Nephron progenitor cell (in vitro differentiated cells): ENCODE results near the gene ANKRD31.

Source experiments
- DNase-seq: peaks from one replicate; pipeline ENCODE4 v3.0.0; 2021
- H3K27ac Mint-ChIP-seq: 2 replicates; pipeline ENCODE4 v1.8.0; 2021; ENCODE audit warnings: mild to moderate bottlenecking, moderate library complexity, mixed read lengths
- H3K27me3 Mint-ChIP-seq: 2 replicates; pipeline ENCODE4 v1.8.0; 2021; ENCODE audit warnings: mild to moderate bottlenecking, low read depth, mixed read lengths; ENCODE audit not compliant: poor library complexity
- H3K36me3 Mint-ChIP-seq: 2 replicates; pipeline ENCODE4 v1.8.0; 2021; ENCODE audit warnings: low read depth, mixed read lengths
- H3K4me1 Mint-ChIP-seq: 2 replicates; pipeline ENCODE4 v1.8.0; 2021; ENCODE audit warnings: mixed read lengths
- H3K4me3 Mint-ChIP-seq: 2 replicates; pipeline ENCODE4 v1.8.0; 2021; ENCODE audit warnings: mild to moderate bottlenecking, moderate library complexity, mixed read lengths
- H3K9me3 Mint-ChIP-seq: 2 replicates; pipeline ENCODE4 v1.8.0; 2021; ENCODE audit warnings: mild to moderate bottlenecking, moderate library complexity, mixed read lengths
- CTCF ChIP-seq: fragments of 200-600 bp; sonication (generic); IDR thresholded peaks from 2 replicates; pipeline ENCODE4 v1.5.0; 2021; ENCODE audit warnings: antibody characterized with exemption

ANKRD31 gene, protein sequence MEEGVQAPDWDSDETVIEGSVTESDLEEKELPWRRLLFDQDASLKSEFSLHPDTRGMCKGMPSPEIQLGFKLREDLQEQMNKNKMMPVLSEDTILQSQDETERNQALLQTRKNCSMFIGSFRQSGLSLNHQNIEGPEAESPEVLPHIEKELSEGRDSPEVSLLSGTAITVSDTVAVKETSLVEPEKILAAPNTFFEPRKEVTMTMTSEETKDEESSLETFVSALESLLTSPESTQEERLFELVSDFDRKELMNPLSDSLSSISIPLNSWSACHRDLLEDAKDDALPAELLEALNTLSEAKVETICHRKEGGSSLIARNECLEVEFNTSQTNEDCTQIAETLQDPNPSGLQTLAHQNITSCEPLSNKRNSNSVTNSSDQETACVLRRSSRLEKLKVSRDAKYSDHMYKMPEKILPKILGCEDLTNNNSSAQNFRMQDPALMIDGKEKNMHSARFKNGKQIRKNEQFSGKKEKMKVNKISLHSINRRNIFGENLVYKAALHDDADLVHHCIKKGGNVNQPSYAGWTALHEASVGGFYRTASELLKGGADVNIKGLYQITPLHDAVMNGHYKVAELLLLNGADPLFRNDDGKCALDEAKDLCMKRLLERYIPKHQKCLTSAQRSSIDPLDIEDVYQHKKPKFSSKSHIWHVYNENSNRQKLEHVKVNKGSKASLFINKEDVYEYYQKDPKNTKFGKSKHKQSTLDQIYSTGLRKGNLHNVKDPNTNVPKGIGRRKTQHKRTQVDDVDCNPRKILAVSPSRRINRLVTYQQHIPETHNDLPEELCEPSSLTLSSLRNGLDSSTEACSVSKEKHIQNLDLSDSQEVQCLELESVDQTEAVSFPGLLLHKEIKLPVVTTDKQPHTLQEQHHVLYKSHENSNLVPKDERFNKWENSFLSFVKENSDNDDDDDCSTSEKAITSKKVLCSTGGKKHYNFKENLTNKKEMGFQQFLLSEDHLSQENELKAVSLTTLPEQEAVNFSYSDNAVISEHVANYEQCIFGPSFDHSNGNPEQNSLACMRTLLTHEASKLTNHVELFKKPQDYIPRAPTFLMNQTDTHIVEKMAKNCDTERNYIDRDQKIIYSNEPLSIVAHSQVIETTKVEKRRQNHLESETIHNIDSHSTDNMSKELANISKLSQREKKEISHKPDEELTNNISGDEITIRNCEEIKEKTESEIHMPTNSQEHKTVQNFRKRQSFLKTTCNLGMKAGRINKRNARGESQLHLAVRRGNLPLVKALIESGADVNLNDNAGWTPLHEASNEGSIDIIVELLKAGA (N-terminal part only)

GRCh38 chr5:75236322-75237316 is at the start of gene ANKRD31:
Gene ANKRD31, minus strand, starts transcription at chr5:75236878. Its CDS starts 192 bp downstream, at chr5:75236686.
- H3K4me3 Mint-ChIP-seq, result peak within 1 kb of the TSS; percentile 90
- no peaks in the 10 kb centered on the region for H3K27me3 Mint-ChIP-seq
- H3K36me3 Mint-ChIP-seq, result no peaks in the 10 kb centered on the region
- no peaks in the 10 kb centered on the region for H3K9me3 Mint-ChIP-seq
- H3K27ac Mint-ChIP-seq, result peak within 1 kb of the TSS; percentile 51
- H3K4me1 Mint-ChIP-seq, result peaks cover 17% of the 10 kb centered on the region
- peak; percentile 88 for DNase-seq
- peak; percentile 58 for TF ChIP-seq CTCF

DNA sequence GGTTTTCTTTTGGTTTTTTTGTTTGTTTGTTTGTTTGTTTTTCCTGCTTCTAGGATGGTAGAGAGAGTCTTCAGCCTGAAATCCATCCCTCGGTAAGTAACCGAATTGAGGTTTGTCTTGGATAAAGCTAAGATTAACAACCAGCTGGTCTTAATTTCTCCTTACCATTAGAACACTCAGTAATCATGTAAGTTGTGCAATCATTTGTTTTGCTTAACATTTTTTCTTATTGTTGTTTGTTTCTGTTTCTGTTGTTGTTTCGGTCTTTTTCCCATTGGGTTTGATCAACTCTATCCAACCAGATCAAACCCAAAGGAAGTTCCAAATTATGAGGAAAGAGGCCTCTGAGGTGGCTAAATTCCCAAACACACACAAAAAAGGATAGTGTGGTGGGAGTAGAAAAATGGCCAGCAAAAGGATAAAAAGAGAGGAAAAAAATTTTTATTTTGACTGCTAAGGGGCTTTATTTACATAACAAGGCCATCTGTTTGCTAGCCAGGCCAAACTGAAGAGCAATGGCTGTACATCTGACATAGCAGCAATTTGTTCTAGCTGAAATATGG is 49.6 kb upstream of the ANKRD31 start:
- no peak overlapping the region for H3K4me3 Mint-ChIP-seq

GRCh38 chr5:75282581-75282980 is 45.9 kb upstream of the ANKRD31 start:
- no peak for DNase-seq
- no peak for TF ChIP-seq CTCF
- Mint-ChIP-seq H3K4me3 (no peak overlapping the region), H3K4me1 (no peaks in the 10 kb centered on the region), H3K27me3 (peaks cover 19% of the 10 kb centered on the region), H3K9me3 (peaks cover 9% of the 10 kb centered on the region), H3K27ac (peak overlapping the region; percentile 8), H3K36me3 (no peaks in the 10 kb centered on the region)

More for the DNA sequence above, 49.6 kb upstream of the ANKRD31 start:
- DNase-seq, result no peak
- Mint-ChIP-seq H3K9me3 (peaks cover 41% of the 10 kb centered on the region), H3K27ac (no peak overlapping the region), H3K36me3 (no peaks in the 10 kb centered on the region), H3K4me1 (no peaks in the 10 kb centered on the region), H3K27me3 (peaks cover 21% of the 10 kb centered on the region)
- no peak for TF ChIP-seq CTCF

DNA sequence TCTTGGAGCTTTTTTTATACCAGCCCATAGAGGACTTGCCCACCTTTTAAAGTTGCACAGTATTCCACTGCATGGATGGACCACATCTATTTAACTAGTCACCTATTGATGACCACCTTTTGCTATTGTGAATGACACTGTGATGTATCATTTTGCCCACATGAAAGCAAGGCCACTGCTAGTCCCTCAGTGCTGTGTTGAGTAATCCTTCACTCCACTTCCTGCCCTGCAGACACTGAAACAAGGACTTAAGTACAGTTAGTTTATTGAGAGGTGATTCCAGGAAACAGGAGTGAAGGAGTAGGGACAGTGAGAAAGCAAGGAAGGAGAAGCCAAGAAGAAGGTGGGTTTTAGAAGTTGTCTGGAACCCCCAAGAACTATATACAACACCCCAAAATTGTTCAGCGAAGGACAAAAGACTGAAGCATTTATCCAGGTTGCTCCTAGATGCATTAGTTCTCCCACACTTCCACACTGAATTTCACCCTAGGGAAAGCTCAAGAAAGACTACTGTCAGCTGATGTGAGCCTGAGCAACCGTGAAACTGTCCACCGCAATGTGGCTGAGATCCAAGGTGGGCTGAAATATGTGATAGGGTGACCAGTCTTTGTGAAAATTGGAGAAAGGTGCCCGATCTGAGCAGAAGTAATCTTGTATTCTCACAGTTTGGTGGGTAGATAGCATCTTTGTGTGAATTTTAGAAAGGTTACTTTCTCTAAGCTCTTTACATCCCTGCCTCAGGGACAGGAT is 45.2 kb upstream of the ANKRD31 start:
- Mint-ChIP-seq H3K27me3 (peaks cover 19% of the 10 kb centered on the region), H3K27ac (no peak overlapping the region), H3K36me3 (no peaks in the 10 kb centered on the region), H3K9me3 (peaks cover 4% of the 10 kb centered on the region), H3K4me1 (peaks cover under 1% of the 10 kb centered on the region), H3K4me3 (no peak overlapping the region)
- TF ChIP-seq CTCF, result no peak
- no peak for DNase-seq
